Stimulated activated naive CD4-positive, alpha-beta T cell (primary cell): Measurements from ENCODE around the gene RNF175.

ENCODE experiments used
- DNase-seq, 6 experiments: peaks; one replicate each; lab custom pipeline; 2025; lab: John Stamatoyannopoulos, UW

The RNF175 gene

DNA sequence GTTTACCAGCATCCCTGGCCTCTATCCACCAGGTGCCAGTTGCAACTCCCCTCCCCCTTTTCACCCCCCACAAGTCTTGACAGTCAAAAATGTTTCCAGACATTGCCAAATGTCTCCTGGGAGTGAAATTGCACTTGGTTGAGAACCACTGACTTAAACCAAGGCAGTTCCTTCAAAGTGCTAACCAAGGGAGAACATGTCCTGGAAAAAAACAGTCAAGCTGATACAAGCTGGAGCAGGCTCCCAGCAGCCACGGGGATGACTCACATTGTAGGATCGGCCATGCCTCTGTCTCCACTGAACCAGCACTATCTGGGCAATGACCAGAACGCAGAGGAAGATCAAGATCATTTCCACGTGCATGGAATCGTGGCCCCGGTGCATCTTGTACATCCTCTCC is 11.4 kb downstream of the RNF175 start:
- DNase-seq, result no peak

DNA sequence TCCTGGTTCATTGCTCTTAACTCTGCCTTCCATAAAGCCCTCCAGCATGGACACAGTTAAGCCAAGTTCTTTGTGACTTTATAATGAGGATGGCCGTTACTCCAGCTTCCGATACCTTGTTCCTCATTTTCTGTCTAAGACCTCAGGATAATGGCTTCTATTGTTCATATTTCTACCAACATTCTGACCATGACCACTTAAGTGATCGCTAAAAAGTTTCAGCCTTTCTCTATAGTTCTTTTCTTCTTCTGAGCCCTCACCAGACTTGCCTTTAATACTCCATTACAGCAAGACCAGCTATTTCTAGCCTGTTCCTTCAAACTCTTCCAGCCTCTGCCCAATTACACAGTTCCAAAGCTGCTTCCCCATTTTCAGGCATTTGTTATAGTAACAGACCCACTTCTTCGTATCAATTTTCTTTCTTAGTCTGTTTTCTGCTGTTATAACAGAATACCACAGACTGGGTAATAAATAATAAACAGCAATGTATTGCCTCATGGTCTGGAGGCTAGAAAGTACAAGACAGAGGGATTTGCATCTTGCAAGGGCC is 12.3 kb downstream of the RNF175 start:
- no peak for DNase-seq

DNA sequence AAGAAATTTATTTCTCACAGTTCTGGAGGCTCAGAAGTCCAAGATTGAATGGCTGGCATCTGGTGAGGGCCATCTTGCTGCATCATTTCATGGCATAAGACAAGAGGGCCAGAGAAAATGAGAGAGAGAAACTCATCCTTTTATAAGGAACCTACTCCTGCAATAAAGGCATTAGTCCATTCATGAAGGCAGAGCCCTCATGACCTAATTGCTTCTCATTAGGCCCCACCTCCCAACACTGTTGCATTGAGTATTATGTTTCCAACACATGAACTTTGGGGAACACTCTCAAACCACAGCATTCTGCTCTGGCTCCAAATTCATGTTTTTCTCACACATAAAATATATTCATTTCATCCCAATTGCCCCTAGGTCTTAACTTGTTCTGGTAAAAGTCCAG is 14.2 kb downstream of the RNF175 start:
- DNase-seq, result no peak

DNA sequence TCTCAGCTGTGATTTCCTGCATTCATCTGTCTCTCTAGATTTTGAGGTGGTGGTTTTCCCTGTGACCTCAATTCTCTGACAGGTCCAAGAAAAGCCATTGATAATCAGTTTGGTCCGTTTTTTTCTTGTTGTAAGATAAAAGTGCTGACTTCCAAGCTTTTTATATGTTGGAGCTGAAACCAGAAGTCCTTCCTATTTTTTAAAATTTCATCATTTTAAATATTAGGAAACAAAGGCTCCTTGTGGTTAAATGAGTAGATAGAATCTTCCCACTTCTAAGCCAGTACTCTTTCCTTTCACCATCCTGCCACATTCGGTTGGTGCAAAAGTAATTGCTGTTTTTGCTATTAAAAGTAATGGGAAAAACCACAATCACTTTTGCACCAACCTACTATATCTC is 18.3 kb downstream of the RNF175 start:
- DNase-seq, result no peak

- no peak for DNase-seq
Measured at GRCh38 chr4:153735906-153736461, 23.8 kb downstream of the RNF175 start.

- no peak for DNase-seq
Measured at GRCh38 chr4:153733751-153734448, 25.9 kb downstream of the RNF175 start.

DNA sequence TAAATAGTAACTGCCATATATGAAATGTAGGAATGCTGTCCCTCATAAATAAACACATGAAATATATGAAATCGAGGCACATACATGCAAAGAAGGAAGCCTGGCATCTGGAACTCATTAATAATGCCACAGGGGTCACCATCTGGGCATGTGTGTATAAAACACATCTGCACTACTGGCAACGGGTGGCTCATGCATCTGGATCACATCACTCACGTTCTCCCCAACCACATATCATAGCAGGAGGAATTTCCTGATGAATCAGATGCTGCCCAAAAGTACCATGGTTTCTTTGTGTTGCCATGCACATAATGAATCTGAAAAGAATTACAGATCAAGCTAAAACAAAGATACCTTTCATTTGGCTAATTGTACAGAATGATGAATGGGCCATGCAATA is 28.6 kb downstream of the RNF175 start:
- no peak for DNase-seq

GRCh38 chr4:153729895-153730294 is 29.9 kb downstream of the RNF175 start:
- DNase-seq, result no peak

GRCh38 chr4:153728660-153729059 is 31.2 kb downstream of the RNF175 start:
- no peak for DNase-seq

GRCh38 chr4:153728151-153728550 is 31.7 kb downstream of the RNF175 start:
- DNase-seq, result no peak

DNA sequence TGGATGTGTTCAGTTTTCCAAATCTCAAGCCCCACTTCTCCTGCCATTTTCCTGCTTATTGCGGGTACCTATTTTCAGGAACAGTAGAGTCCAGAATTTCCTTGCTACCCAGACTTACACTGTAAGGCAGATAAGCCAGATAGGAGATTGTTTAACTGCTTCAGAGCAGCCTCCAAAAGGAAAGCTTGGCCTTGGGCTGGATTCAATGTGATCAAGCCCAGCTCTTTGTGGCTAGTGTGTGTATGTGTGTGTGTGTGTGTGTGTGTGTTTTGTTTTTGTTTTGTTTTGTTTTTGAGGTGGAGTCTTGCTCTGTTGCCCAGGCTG is 34.0 kb downstream of the RNF175 start:
- DNase-seq, result no peak

GRCh38 chr4:153725136-153725830 is 34.5 kb downstream of the RNF175 start:
- DNase-seq, result no peak

DNA sequence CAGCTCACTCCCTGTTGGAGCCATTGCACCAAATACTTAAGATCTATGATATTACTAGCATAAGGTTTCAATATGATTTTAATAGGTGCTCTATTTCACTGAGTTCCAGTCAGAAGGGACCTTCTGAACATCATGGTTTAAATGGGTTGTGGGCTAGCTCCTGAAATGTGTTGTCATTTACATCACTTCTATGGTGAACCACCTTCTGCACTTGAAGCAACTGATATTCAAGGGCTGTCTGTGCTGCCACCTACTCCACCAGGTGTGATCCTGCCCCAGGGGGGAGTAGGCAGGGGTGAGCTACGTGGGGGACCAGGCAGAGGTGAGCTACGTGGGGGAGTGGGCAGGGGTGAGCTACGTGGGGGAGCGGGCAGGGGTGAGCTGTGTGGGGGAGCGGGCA is 35.2 kb downstream of the RNF175 start:
- no peak for DNase-seq

DNA sequence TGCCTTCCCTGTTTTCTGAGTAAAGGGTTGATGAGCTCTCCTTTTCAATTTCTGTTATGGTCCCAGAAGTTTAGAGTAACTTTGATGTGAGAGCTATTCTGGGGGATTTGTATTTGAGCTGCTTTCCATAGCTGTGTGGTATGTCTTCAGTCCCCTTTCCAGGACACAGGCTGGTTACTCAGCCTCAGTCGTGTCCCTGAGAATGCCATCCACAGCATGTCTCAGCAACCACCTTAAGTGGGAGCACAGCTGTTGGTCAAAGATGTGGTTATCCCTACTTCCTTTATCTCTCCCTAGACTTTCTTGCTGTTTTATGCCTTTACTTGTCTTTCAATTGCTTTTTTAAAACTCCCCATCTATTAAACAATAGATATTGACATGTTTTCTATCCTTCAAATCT is 37.8 kb downstream of the RNF175 start:
- DNase-seq, result no peak

DNA sequence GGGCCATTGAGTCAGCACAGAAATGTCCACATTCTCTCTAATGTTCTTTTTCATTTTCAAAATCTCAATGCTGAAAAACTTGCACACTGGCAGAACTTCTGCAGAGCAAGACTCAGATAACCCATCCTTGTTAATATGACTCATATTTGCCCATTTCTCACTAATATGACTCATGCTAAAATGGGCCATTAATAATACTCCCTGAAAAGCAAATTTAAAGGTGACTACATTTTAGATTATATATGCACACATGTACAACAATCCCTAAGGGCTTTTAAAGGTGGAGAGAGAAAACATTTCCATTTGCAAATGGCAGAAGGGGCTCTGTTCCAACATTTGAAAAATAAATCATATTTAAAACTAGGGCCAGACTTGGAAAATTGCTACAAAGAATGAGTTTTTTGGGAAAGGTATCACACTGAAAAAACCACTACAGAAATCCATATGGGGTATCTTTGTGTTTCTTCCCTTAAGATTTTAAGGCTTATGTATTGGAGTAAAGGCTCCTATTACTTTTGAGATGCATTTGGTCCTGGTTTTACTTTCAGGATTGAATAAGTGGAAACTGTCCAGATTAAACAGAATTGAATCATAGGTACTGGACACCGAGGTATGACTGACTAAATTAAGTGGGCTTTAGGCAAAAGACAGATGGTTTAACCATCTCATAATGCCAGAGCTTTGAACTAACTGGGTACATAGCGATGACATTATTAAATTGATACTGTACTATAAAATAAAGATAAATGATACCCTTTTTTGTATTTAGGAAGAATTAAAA is 45.8 kb downstream of the RNF175 start:
- DNase-seq, result no peak

GRCh38 chr4:153710681-153711080 is 49.1 kb downstream of the RNF175 start:
- DNase-seq, result no peak

DNA sequence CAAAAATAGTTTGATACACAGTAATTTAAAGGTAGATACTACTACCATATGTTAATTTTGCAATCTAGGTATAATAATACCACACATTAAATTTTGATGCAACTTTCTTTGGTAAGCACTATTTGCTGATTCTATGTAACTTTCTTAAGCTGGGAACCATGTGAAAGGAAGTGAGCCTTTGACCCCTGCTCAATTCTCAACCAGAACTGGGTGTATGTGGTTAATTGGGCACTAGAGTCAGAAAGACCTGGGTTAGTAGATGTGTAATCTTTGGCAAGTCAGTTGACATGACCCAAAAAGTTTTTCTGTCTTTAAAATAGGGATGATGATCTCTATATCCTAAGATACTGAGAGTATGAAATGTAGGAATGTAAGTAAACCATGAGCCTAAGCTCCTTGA is 53.3 kb downstream of the RNF175 start:
- no peak for DNase-seq

- peak in 1 of 6 experiments; percentile 4 for DNase-seq
Measured at GRCh38 chr4:153705743-153706468, 53.9 kb downstream of the RNF175 start.

DNA sequence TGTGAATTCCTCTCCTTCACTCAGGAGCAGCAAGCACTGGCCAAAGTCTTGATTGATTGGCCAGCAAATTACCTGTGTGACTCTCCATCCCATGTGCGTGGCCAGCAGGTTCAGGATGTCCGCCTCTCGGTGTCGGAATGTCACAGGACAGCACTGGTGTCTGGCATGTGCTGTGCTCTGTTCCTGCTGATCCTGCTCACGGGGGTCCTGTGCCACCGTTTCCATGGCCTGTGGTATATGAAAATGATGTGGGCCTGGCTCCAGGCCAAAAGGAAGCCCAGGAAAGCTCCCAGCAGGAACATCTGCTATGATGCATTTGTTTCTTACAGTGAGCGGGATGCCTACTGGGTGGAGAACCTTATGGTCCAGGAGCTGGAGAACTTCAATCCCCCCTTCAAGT is 55.3 kb downstream of the RNF175 start:
- DNase-seq, result no peak

- peak in 2 of 6 experiments; percentile 17 to 32 for DNase-seq
Measured at GRCh38 chr4:153684971-153685371, 74.9 kb downstream of the RNF175 start.

DNA sequence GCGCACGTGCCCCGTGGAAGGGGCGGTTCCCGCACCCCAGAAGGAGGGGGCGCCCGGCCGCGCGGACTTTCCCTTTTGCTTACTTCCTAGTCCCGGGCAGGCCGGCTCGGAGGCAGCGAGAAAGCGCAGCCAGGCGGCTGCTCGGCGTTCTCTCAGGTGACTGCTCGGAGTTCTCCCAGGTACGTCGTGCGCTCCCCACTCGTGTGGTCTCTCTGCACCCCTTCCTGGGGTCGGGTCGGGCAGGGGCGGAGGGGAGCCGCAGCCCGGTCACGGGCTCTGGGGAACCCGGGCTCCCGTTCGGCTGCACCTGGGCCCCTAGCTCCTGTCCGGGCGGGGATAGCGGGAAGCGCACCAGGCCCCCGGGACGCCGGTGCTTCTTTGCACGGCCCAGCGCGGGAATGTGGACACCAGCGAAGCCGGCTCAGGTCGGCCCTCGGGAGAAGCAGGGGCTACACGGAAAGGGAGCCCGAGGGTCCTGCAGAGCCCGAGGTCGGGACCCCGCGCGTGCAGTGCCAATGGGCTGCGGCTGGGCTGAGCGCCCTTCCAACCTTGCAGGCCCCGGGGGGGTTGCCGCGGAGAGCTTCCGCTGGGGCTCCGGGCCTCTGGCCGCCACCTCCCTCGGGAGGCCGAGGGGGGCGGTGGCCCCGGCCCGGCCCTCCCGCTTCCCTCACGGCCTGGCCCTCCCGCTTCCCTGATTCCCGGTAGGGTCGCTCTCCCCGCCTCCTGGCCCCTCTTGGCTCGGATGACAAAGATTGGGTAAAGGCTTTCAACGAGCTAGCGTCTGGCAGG is 75.4 kb downstream of the RNF175 start, which contains the start of gene TLR2:
TSS of gene TLR2 (plus strand) at position 99 of the 789 bp plus-strand sequence. CDS start 18,628 bp downstream, outside the sequence.
- peak; percentile 32 to 63 (median 48) for DNase-seq
